GM19025 (cell line): ENCODE results near the gene ACAP3.

ENCODE experiments used
- ATAC-seq: cut with Tn5 transposase; IDR thresholded peaks from one replicate; pipeline ENCODE4 v1.9.1; 2021; ENCODE audit warnings: mild to moderate bottlenecking, low read depth, moderate library complexity; ENCODE audit not compliant: unreplicated experiment

The ACAP3 gene

DNA sequence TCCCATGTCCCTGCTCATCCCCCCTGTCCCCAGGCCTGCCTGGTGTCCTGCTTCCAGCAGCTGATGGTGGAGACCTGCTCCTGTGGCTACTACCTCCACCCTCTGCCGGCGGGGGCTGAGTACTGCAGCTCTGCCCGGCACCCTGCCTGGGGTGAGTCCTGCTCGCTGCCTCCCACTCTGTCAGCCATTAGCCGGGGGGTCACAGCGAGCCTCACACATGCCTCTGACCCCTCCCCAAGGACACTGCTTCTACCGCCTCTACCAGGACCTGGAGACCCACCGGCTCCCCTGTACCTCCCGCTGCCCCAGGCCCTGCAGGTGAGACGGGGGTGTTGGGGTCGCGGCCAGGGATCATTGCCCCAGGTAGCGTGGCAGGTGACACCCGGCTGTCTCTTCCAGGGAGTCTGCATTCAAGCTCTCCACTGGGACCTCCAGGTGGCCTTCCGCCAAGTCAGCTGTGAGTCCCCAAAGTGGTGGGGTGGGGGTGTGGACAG, 17.4 kb downstream of the ACAP3 start:
- no peak for ATAC-seq

DNA sequence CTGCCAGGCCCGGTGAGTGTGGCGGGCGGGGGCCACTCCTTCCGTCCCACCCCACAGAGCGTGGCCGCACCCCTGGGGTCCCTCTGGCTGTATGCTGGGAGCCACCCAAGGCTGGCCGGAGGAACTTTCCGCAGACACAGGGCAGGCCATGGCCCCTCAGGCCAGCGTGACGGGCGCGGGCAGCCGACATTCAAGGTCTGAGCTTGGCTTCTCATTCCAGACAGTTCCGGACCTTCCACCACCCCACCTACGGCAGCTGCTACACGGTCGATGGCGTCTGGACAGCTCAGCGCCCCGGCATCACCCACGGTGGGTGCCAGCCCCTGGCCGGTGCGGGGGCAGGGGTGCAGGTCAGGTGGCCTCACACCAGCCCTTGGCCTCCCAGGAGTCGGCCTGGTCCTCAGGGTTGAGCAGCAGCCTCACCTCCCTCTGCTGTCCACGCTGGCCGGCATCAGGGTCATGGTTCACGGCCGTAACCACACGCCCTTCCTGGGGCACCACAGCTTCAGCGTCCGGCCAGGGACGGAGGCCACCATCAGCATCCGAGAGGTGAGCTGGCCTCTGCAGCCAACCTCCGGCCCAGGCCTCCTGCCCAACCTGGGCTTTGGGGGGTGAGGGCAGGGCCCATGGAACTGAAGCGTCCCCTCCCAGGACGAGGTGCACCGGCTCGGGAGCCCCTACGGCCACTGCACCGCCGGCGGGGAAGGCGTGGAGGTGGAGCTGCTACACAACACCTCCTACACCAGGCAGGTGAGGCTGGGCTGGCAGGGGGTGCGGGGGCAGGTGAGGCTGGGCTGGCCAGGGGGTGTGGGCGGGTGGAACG, 20.2 kb downstream of the ACAP3 start:
- no peak for ATAC-seq

DNA sequence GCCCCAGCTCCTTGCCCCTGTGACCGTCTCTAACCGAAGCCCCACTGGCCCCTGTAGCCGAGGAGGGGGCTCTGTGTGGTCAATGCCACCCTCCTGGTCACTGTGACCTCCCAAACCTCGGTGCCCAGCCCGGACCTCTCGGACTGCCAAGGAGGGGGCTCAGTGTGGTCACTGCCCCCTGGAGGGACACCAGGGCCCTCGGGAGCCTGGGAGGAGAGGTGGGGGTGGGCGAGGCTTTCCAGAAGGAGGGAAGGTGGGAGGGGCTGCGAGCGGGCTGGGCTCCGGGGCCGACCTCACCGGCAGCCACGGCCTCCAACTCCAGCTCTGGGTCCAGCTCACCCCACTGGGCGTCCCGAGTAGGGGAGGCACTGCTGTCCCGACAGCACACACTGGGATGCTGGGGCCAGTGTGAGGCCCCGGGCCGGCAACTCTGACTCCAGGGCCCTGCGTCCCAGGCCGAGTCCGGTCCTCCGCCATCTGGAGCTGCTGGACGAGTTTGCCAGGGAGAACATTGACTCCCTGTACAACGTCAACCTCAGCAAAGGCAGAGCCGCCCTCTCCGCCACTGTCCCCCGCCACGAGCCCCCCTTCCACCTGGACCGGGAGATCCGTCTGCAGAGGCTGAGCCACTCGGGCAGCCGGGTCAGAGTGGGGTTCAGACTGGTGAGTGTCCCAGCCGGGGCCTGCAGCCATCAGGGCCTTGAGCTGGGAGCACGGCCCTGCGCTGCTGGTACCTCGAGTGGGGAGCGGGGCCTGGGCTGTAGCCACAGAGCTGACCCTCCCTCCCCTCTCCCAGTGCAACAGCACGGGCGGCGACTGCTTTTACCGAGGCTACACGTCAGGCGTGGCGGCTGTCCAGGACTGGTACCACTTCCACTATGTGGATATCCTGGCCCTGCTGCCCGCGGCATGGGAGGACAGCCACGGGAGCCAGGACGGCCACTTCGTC, 21.1 kb downstream of the ACAP3 start:
- ATAC-seq: no peak

DNA sequence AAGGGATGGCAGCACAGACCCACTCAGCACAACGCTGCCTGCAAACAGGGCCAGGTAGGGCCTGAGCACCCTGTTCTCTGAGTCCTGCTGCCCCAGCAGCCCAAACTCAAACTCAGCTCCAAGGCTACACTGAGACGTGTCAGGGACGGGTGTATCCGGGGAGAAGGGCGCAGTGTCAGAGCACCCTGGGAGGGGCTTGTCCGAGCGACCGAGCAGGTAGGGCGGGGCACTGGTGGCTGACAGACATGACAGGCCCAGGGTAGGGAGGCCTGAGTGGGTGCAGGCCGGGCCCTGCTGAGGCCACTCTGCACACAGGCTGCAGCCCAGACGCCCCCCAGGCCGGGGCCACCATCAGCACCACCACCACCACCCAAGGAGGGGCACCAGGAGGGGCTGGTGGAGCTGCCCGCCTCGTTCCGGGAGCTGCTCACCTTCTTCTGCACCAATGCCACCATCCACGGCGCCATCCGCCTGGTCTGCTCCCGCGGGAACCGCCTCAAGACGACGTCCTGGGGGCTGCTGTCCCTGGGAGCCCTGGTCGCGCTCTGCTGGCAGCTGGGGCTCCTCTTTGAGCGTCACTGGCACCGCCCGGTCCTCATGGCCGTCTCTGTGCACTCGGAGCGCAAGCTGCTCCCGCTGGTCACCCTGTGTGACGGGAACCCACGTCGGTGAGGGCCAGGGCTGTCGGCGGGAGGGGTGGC, 22.0 kb downstream of the ACAP3 start:
- no peak for ATAC-seq

DNA sequence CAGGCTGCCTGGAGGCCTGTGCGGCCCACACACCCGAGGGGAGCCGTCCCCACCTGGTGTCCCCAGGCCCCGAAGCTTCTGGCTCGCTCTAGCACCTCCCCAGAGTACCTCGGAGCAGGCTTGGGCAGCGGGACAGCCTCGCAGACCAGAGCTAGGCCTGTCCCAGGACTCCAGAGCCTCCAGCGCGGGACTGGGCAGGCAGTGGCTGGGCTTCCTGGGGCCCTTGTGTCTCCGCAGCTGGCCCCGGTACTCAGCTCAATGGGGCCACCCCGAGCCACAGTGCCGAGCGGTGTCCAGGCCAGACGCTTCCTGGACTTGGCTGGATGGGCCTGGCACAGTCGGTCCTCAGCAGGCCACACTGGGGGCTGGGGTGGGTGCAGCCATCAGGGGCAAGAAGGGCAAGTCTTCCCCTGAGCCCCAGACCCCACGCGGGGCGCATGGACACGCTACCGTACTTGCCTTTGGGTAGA, 22.6 kb downstream of the ACAP3 start:
- no peak for ATAC-seq

DNA sequence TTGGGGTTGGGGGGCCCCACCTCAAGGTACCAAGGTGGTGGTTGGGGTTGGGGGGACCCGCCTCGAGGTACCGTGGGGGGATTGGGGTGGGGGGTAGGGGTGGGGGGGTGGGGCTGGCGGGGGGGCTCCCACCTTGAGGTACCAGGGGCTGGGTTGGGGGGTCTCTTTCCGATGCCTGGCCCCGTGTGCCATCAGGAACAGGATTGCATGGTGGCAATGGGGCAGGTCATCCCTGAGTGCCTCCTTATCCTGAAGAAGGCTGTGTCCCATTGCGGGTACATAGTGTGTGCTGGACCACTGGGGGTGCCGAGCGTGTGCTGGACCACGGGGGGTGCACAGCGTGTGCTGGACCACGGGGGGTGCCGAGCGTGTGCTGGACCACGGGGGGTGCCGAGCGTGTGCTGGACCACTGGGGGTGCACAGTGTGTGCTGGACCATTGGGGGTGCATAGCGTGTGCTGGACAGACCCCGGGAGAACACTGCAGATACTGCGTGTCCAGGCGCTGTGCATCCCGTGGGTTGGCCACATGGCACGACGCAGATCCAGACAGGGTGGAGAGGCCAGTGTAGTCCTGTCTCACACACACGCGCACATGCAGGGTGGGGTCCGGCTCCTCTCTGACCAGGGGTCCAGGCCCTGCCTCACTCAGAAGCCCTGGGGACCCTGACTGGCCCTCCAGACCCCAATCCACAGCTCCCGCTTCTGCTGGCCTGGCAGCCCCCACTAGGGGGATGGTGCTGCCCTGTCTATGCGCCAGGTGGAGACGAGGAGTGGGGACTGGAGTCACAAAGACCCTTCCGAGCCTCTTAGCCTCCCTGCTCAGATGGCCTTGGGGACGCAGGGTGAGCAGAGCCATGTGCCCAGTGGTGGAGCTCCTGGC, 23.3 kb downstream of the ACAP3 start:
- ATAC-seq: no peak

DNA sequence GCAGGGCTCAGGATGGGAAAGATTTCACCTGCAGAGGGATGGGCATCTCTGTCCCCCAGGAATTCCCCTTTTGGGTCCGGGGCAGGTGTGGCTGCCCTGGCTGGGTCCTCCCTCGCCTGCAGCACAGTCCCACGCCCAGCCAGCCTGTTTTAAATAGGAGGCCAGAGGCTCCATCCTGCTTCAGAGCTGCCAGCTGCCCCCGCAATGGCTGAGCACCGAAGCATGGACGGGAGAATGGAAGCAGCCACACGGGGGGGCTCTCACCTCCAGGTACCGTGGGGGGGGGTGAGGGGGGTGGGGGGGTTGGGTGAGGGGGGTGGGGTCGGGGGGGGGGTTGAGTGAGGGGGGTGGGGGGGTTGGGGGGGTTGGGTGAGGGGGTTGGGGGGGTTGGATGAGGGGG, 23.9 kb downstream of the ACAP3 start:
- no peak for ATAC-seq

DNA sequence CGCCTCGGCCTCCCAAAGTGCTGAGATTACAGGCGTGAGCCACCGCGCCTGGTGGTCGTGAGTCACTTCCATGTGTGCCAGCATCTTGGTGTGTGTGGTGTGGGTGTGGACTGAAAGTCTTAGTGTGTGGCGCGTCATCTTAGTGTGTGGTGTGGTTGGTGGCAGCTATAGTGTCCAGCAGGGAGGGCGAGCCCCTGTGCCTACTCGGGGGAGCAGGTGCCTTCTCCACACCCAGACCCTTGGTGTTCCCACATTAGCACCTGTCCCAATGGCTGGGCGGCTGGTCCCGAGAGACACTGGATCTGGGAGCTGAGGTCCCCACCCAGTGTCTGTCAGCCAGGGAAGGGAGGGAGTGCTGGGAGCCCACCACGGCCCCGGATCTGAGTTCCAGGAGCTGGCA, 24.7 kb downstream of the ACAP3 start:
- no peak for ATAC-seq

DNA sequence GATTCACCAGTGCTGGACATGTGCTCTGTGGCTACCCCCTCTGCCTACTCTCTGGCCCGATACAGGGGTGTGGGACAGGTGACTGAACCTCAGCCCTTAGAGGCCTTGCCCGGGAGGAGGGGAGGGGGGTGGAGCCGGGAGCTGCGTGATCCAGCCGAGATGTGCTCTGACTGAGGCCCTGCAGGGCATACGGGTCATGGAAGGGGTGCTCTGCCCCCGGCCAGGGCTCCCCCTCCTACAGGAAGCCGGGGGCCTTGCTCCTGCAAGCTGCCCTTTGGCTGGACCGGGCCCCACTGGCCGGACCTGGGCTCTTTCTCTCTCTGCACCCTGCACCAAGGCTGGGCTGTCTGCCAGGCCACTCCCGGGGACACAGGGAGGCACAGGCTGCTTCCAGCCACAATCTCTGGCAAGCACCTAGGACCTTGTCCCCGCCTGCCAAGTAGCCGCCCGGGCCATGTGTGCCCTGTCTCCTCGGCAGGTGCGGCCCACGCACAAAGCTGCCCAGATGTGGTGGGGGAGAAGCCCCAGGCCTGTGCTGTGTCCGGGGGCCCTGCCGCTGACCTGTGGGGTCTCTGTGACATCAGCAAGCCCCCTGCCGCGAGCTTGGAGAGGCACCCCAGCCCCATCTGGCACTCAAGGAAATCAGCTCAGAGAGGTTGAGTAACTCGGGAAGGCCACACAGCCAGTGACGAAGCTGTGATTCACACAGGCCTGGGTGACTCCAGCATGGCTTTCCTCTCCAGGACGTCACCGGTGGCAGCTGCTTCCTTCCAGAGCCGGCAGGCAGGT, 26.0 kb downstream of the ACAP3 start:
- ATAC-seq: no peak

DNA sequence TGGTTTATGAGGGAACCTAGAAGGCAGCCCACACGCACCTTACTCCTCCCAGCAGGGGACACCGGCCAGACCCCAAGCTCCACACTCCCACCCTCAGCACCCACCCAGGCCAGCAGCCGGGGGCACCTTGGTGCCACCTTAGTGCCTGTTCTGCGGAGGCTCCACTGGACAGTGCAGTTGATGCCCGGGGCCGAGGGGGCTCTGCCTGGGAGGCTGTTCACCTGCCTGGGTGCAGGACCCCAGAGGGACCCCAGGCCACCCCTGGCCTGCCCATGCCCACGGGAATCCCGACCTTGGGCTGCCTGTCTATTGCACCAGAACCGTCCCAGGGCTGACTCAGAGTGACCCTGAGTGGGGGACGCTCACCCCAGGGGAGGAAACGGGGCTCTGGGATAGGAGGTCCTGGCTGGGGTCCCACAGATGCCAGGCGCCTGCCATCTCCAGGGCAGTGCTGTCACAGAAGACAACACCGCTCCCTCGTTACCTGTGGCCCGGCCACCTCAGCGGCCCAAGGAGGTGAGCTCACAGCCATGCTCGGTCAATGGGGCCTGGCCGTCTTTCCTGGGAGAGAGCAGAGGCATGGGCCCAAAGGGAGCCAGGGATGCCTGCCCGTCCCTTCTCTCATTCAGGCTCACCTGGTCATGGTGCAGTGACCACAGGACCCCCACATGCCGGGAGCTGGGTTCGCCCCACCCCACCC, 26.8 kb downstream of the ACAP3 start:
- ATAC-seq: no peak

DNA sequence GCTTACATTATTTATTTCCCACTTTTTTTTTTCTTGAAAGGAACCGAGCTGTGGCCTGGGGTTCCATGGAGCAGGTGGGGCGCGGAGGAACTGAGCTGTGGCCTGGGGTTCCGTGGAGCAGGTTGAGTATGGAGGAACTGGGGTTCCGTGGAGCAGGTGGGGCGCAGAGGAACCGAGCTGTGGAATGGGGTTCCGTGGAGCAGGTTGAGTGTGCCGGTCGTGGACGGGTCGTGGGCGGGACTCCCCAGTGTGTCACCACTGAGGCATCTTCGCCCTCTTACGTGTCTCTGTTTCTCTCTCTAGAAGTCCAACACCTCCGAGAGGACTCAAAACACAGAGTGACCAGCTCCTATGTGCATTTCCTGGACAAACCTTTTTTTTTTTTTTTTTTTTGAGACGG, 28.7 kb downstream of the ACAP3 start:
- ATAC-seq: no peak

DNA sequence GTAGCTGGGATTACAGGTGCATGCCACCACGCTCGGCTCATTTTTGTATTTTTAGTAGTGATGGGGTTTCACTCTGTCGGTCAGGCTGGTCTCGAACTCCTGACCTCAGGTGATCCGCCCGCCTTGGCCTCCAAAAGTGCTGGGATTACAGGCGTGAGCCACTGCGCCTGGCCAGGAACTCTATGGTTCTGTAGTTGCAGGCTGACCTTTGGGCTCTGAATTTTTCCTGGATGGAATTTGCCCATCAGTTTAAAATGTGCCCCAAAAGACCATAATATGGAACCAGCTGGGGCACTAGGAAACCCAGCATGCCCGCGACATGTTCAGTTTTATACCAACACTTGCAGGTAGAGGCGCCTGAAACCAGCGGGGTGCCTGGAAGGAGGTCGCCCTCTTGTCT, 29.1 kb downstream of the ACAP3 start:
- no peak for ATAC-seq

DNA sequence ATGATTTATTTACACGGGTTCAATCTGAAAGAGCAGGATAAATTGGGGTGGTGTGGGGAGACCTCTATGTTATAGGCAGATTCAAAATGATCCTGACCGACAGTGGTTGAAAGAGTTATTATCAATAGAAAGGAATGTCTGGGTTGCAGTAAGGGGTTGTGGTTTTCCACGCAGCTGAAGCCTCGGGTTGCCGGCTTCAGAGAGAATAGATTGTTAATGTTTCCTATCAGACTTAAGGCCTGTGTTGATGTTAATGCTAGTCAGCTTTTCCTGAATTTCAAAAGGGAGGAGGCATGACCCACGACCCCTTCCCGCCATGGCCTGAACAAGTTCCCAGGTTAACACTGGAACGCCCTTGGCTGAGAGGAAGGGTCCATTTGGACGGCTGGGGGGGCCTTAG, 31.9 kb downstream of the ACAP3 start:
- ATAC-seq: no peak

DNA sequence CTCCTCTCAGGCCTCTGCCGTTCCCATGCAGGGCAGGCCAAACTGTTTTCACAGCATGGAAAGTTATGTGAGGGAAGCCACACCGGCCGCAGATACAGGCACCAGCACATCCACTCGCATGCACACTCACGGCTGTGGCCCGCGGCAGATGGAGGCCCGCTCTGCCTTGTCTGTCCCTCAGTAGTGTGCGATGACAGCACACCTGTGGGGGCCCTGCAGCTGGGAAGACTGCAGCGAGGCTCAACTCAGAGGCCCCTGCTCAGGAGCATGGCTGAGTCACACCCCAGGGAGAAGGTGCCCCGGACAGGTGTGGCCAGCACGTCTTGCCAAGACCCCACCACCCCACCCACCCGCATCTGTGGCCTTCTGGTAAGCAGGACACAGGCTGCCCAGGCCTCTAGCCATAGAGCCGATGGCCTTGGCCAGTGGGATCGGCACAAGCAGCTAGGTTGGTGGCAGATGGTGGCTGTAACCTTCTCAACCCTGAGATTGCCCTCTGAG, 32.7 kb downstream of the ACAP3 start:
- no peak for ATAC-seq

DNA sequence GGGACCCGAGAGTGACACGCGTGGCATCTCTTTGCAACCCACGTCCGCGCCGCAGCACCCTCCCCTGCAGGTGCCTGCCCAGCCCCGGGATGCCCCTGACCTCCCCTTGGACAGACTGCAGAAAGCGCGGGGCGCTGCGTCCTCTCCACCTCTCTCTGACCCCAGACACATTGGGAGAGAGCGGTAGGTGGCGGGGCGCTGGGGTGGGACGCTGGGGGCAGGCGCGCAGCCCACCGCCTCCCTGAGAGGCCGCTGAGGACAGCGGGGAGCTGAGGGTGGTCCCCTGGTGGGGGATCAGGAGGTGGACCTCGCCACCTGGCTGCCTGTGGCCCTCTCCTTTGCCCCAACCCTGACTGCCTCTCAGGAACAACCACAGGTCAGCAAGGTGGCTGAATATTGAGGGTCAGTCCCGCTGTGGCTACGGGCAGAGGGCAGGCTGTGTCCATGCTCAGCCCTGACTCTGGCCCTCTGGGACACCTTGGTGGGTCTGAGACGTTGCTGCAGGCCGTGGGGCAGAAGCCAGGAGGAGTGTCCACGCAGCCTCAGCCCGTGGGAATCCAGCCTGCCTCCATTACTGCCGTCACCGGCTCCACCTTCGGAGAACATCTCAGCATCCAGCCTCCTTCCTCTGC, 33.3 kb downstream of the ACAP3 start:
- ATAC-seq: no peak

DNA sequence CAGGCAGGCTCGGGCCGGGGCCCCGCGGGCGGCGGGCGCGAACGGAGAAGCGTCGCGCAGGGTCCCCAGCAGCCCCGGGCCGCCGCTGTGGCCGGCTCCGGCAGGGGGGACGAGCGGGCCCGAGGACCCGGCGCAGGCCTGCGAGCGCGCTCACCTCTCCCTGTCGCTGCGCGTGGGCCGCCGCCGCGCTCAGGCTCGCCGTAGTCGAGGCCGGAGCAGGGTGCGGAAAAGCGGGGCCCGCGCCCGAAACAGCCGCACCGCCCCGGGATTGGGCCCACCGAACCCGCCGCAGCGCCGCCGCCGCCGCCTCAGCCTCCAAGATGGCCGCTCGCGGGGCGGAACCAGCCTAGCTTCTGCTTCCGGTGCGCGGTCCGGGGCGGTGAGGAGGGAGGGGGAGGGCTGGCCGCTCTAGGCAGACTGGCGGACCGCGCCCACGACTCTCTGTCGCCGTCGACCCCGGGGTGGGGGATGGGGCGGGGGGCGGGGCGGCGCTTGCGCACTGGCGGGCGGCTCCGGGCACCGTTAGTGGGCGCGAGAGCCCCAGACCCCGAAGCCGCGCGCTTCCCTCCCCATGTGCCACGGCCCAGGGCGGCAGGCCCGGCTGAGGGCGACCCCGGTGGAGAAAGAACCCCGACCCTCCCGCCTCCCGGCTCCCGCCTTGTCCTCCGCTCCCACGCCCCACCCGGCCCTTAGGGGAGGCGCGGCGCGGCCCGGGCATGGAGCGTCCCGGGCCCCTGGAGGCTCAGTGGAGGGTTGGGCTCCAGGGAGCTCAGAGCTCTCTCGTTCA, 34.0 kb downstream of the ACAP3 start, which contains the start of gene UBE2J2:
Gene UBE2J2, minus strand, starts transcription at position 343 of the 787 bp plus-strand sequence. CDS start 5,862 bp downstream, outside the sequence.
- peak; percentile 93 for ATAC-seq

DNA sequence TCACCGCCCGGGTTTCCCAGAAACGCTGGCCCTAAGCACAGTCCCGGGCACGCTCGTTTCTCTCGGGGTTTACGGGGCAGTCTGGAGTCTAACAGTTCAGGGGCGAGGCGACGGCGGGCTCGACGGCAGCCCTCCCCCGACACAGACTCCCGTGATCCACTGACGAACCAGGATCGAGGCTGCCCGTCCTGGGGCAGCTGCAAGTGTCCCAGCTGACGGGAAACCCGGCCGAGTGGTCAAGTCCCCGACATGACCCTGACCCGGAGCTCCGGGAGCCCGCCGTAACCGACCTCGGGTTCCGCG, 34.6 kb downstream of the ACAP3 start:
- ATAC-seq: peak; percentile 10
